K562 (cell line): ENCODE measurements around the gene CAMK2N1. TPM values are rescaled to one million over a fixed set of nuclear protein-coding genes. Genes with fewer than 3 reads are reported as not detected.
"Not testable (repeated sequence)": the region's sequence is repeated elsewhere in the genome, so short reads cannot be mapped to it uniquely, and the experiment has no call there.

Source experiments
- ATF1 ChIP-seq, 2 experiments: fragments of 450-650 bp in 1 of 2; IDR thresholded peaks; 2 replicates each; pipeline ENCODE4 v1.6.1; 2016; ENCODE audit warnings: missing compliant biosample characterization in 1 of 2, missing genetic modification characterization in 1 of 2
- ATF4 ChIP-seq: fragments of 450-650 bp; formaldehyde crosslinking; IDR thresholded peaks from 2 replicates; pipeline ENCODE4 v1.4.0; 2022; ENCODE audit warnings: mild to moderate bottlenecking, moderate library complexity
- BHLHE40 ChIP-seq: IDR thresholded peaks from 2 replicates; pipeline ENCODE4 v1.6.1; 2011; ENCODE audit warnings: low read length, improper control_type of control experiment
- CREB3 ChIP-seq: fragments of 450-650 bp; conservative IDR thresholded peaks from 2 replicates; pipeline ENCODE4 v1.6.1; 2016; ENCODE audit warnings: missing genetic modification characterization, low read depth, mild to moderate bottlenecking, missing compliant biosample characterization, moderate library complexity
- E2F3 ChIP-seq: fragments of 250-450 bp; sonication (Bioruptor Pico); IDR thresholded peaks from 2 replicates; pipeline ENCODE4 v1.4.0; 2020; ENCODE audit warnings: mild to moderate bottlenecking
- ELF2 ChIP-seq: fragments of 250-450 bp; sonication (Bioruptor Pico); IDR thresholded peaks from 2 replicates; pipeline ENCODE4 v1.5.0; 2021; ENCODE audit warnings: mild to moderate bottlenecking
- GMEB1 ChIP-seq: fragments of 250-450 bp; sonication (Bioruptor Pico); IDR thresholded peaks from 2 replicates; pipeline ENCODE4 v1.4.0; 2020; ENCODE audit warnings: mild to moderate bottlenecking
- MEIS2 ChIP-seq: fragments of 450-650 bp; IDR thresholded peaks from 2 replicates; pipeline ENCODE4 v1.6.1; 2014; ENCODE audit warnings: mild to moderate bottlenecking; ENCODE audit not compliant: partially characterized antibody
- NFYB ChIP-seq: IDR thresholded peaks from 2 replicates; pipeline ENCODE4 v1.6.1; 2011; ENCODE audit warnings: mild to moderate bottlenecking, moderate library complexity; ENCODE audit not compliant: insufficient read length; ENCODE audit errors: extremely low read depth
- PTTG1 ChIP-seq: fragments of 450-650 bp; IDR thresholded peaks from 2 replicates; pipeline ENCODE4 v1.6.1; 2016; ENCODE audit warnings: low read depth, mild to moderate bottlenecking, missing genetic modification characterization, missing compliant biosample characterization
- RFX7 ChIP-seq: fragments of 250-450 bp; sonication (Bioruptor Pico); IDR thresholded peaks from 2 replicates; pipeline ENCODE4 v1.5.1; 2021; ENCODE audit warnings: mild to moderate bottlenecking
- RNF2 ChIP-seq: sonication (generic); IDR thresholded peaks from 2 replicates; pipeline ENCODE4 v1.6.1; 2016
- RNF219 ChIP-seq: fragments of 250-450 bp; sonication (Bioruptor Pico); IDR thresholded peaks from 2 replicates; pipeline ENCODE4 v1.5.0; 2022; ENCODE audit warnings: mild to moderate bottlenecking
- TEAD1 ChIP-seq, 2 experiments: fragments of 450-650 bp in 1 of 2; sonication (generic) in 1 of 2; formaldehyde crosslinking; IDR thresholded peaks; 2 replicates each; pipeline versions ENCODE4 v1.4.0 to v1.8.0; 2020 to 2022; ENCODE audit warnings: mild to moderate bottlenecking in 2 of 2, missing genetic modification reagents in 1 of 2
- ZBTB9 ChIP-seq: fragments of 450-650 bp; formaldehyde crosslinking; IDR thresholded peaks from 2 replicates; pipeline ENCODE4 v1.4.0; 2020; ENCODE audit warnings: mild to moderate bottlenecking, moderate library complexity
- ZNF644 ChIP-seq: fragments of 200-800 bp; sonication (Bioruptor generic); IDR thresholded peaks from 2 replicates; pipeline ENCODE4 v1.6.1; 2016; ENCODE audit warnings: low read depth, missing genetic modification characterization, missing compliant biosample characterization
- polyA plus RNA-seq, 8 experiments: library from polyadenylated mRNA; depleted of rRNA in 4 of 8; stranded (reverse) in 5 of 8; unstranded in 3 of 8; fragments of >200 nt; fragmentation: Nextera tagmentation in 2 of 8; fragmentation: Illumina TruSeq in 1 of 8; extraction: Ambion mirVana in 2 of 8; extraction: Trizol in 1 of 8; gene quantifications; 2 replicates each; pipeline versions ENCODE4 v1.2.1 to v1.2.3, GENCODE V29; 2011 to 2014; ENCODE audit warnings: inconsistent platforms in 1 of 8, missing spikeins in 1 of 8
- total RNA-seq, 7 experiments: library from RNA; depleted of rRNA in 6 of 7; stranded (reverse); fragments of >200 nt in 6 of 7; fragmentation: Illumina TruSeq in 2 of 7; extraction: Trizol in 2 of 7; gene quantifications; 2 replicates each; pipeline versions ENCODE4 v1.2.1 to v1.2.3, GENCODE V29; 2011 to 2021; ENCODE audit warnings: low replicate concordance in 1 of 7

The CAMK2N1 gene
- total and polyA plus RNA-seq, 9 of the 15 experiments (the other 6 are each of a cell fraction or from before 2014, with no cell fraction given), result 0.09 to 1.4 (median 0.34) TPM

- TF ChIP-seq ATF4 (CRISPR knock-in tag) (peak; percentile 79), NFYB (peak; percentile 43), MEIS2 (peak; percentile 42), ZNF644 (peak; percentile 83; the same call in 1 of the 2 replicates), BHLHE40 (0 out of 2 replicates have a peak, but pooled peaks have one; percentile 6), ELF2 (CRISPR knock-in tag) (0 out of 2 replicates have a peak, but pooled peaks have one; percentile 21), ATF1 (tag; IDR thresholded peaks at IDR 0.05) (0 out of 2 replicates have a peak, but pooled peaks have one; percentile 20), PTTG1 (tag) (peak; percentile 79), RNF2 (peak; percentile 21; the same call in 1 of the 2 replicates), ZBTB9 (CRISPR knock-in tag) (peak; percentile 96), GMEB1 (peak; percentile 68), RNF219 (CRISPR knock-in tag) (peak; percentile 79; the same call in 1 of the 2 replicates), RFX7 (CRISPR knock-in tag) (peak; percentile 75; the same call in 1 of the 2 replicates), E2F3 (CRISPR knock-in tag) (peak; percentile 59; the same call in 1 of the 2 replicates), TEAD1 (CRISPR knock-in tag; IDR thresholded peaks at IDR 0.05) (peak in 1 of 2 experiments; percentile 26; a peak in 2 of 4 replicates), CREB3 (0 out of 2 replicates have a peak, but pooled peaks have one; percentile 64)
- not testable (repeated sequence) for TF ChIP-seq ATF1 (CRISPR knock-in tag; IDR thresholded peaks at IDR 0.05)
These were observed 33.7 kb upstream of the CAMK2N1 start (continued) for GRCh38 chr1:20519609-20520262.
